CMK (cell line): ENCODE results near the gene PLG.
"Not testable (repeated sequence)": the region's sequence is repeated elsewhere in the genome, so short reads cannot be mapped to it uniquely, and the experiment has no call there.

Experiments used
- DNase-seq: peaks from one replicate; pipeline ENCODE4 v3.0.0-alpha.2; 2010; ENCODE audit warnings: low read depth

Gene PLG

GRCh38 chr6:160701918-160702680 is at the start of gene PLG:
TSS of gene PLG (plus strand) at chr6:160702244. CDS start at chr6:160702305, 61 bp downstream.
- DNase-seq, result not testable (repeated sequence)

DNA sequence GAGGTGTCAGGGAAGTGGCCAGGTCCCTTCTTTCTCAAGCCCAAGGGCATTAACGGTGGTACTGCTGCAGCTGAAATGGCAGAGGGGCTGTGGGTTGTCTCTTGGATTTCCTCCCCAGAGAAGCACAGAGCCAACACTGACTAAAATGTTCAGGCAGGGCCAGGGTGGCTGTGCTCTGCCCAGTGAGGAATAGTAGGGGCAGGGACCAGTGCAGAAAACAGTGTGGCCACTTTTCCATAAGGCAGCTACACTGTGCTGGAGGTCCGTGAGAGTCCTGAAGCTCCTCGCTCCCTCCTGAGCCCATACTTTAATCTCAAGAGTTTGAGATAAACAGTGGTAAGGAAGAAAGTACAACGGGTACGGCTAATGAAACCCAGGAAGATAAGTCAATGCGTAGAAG is 42.5 kb upstream of the PLG start:
- DNase-seq, result no peak

GRCh38 chr6:160661216-160661615 is 40.8 kb upstream of the PLG start:
- DNase-seq, result no peak

DNA sequence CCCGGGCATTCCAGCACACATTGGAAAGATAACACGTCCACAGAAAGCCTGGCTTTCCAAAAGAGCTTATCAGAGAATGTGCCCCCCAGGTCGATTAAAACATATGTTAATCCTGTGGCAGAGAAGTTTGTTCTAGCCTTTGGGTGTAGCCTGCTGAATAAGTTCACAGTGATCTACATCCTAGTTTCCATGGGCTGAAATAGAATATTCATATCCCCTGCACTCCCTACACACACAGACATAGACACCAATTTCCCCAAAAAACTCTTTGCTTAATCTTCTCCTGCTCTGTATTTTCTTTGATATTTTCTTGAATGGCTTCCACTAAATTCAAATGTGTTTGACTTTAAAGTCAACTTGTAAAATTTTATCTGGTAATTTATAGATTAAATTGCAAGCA is 39.6 kb upstream of the PLG start:
- no peak for DNase-seq

GRCh38 chr6:160662842-160663241 is 39.2 kb upstream of the PLG start:
- DNase-seq, result no peak

DNA sequence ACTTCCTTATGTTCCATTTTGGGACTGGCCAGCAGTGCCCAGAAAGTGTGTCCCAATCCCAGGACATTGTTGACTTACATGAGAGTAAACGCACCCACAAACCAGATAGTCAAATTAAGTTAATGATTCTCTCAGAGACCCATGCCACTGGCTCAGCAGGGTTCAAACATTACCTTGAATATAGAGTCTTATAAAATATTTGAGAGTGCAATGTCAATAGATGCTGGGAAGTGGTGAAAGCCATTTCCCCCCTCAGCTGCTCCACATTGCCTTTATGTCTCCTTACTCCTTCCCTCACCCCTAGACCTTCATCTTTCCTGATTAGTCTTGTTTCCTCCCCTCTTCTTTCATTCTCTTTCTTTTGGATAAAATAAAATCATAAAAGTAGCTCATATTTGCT is 37.8 kb upstream of the PLG start, which contains the start of gene LPA:
Gene LPA, minus strand, starts transcription at position 78 of the 400 bp plus-strand sequence. Its CDS starts 61 bp downstream, at position 17.
- not testable (repeated sequence) for DNase-seq

DNA sequence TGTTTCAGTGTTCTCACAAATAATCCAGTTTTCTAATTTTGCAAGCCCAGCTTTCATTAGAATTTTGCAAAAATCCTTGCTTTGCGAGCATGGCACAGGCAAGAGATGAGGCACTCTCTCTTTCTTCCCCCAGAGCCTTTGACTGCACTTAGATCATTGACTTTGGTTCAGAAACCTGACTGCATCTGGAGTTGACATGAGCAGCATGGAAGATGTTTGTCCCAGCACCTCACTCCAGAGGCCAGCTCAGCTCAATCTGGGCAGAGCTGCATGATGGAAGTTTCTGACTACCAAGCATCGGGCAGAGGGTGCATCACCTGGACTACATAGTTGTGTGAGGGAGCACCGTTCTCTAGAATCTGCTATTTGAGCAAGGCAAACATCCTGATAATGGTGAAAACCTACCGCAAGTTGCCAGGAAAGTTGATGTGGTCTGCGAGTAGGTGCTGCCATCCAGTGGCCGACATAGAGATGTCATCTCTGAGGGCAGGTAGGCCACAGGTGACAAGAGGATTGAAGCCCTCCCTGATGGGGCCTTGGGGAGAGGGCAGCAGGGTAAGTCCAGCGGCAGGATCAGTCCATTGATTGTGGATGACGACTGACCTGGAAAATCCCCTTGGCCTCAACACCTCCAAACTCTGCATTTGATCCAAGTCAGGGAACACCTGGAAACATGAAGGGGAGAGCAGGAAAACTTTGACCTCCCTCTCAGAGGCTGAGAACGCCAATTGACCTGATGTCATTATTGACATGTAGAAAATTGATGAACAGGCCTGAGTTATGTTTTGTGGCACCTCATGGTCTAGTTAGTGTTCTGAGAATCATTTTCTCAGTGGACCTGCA is 34.2 kb upstream of the PLG start:
- no peak for DNase-seq

- DNase-seq, result no peak
Observed at GRCh38 chr6:160668589-160668988, 33.5 kb upstream of the PLG start.

GRCh38 chr6:160676418-160676817 is 25.6 kb upstream of the PLG start:
- not testable (repeated sequence) for DNase-seq

- no peak for DNase-seq
Observed at GRCh38 chr6:160678230-160678629, 23.8 kb upstream of the PLG start.

GRCh38 chr6:160678744-160679401 is 23.2 kb upstream of the PLG start:
- DNase-seq, result no peak

DNA sequence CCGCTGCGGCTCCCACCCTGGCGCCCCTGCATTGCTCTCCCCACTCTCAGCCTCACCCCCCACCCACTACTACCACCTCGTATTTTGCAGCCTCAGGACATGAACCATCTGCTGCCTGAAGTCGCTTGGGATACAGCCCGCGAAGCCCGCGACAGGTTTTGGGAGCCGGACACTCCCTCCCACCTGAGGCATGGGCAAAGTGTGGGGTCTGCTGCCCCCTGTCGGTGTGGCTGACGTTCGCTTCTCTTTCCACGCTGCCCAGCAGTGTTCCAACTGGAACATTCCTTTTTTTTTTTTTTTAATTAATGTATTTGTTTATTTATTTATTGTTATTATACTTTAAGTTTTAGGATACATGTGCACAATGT is 22.7 kb upstream of the PLG start:
- no peak for DNase-seq

DNA sequence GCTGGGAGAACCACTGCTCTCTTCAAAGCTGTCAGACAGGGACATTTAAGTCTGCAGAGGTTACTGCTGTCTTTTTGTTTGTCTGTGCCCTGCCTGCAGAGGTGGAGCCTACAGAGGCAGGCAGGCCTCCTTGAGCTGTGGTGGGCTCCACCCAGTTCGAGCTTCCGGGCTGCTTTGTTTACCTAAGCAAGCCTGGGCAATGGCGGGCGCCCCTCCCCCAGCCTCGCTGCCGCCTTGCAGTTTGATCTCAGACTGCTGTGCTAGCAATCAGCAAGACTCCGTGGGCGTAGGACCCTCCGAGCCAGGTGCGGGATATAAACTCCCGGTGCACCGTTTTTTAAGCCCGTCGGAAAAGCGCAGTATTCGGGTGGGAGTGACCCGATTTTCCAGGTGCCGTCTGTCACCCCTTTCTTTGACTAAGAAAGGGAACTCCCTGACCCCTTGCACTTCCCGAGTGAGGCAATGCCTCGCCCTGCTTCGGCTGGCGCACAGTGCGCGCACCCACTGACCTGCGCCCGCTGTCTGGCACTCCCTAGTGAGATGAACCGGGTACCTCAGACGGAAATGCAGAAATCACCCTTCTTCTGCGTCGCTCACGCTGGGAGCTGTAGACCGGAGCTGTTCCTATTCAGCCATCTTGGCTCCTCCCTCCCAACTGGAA is 16.8 kb upstream of the PLG start:
- DNase-seq, result not testable (repeated sequence)

GRCh38 chr6:160685762-160686450 is 16.1 kb upstream of the PLG start:
- no peak for DNase-seq

DNA sequence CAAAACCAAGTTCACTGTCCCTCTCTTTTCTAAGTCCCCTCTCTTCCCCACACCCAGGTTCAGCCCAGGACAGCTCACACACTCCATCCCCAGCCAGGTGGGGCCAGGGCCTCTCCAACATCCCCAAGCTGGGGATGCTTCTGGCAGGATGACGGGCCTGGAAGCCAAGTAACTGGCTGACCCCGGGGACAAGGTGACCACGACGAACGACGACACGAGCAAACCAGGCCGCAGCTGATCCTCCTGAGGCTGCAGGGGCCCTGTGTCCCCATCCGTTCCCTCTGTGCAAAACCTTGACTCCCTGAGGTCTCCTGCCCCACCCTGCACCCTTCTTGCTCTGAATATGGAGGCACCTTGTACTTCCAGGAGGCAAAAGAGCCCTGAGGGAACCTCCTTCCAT is 11.6 kb upstream of the PLG start:
- DNase-seq, result no peak

DNA sequence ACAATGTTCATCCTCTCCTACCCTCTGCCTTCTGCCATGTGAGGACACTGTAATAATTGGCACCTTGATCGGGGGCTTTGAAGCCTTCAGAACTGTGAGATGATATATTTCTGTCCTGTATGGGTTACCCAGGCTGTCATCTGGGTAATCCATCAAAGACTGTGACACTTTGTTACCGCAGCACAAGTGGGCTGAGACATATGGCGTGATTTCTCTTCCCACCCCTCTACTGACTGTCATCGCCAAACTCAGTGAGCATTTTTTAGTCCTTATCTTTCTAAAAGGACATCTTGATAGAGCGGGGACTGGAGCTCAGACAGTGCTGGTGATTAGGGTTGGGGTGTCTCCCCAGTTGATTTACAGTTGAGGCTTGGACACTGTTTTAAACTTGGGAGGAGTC is 10.4 kb upstream of the PLG start:
- DNase-seq, result no peak

DNA sequence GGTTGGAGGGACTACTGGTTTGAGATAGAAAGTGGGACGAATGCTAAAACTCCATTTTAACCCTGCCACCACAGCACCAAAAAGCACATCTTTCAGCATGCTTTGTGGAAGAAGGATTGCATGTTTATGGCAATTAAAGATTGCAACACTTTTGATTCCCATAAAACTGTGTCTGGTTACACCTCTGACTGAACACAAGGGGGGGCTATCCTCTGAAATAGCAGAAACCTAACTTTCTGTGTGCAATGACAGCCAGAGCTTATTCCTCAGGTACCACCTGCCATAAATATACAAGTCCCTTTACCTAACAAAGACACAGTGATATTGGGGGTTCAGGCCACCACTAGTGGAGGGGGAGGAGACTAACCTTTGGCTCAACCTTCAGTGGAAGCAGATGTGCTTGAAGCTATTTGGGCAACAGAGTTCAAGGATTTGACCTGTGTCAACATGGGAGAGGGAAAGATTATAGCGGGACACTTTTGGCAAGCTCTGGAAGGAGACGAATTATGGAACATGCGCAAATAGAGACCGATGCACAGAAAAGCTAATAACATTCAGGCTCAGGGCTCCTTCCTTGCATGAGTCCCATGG is 9.6 kb upstream of the PLG start:
- DNase-seq, result no peak

DNA sequence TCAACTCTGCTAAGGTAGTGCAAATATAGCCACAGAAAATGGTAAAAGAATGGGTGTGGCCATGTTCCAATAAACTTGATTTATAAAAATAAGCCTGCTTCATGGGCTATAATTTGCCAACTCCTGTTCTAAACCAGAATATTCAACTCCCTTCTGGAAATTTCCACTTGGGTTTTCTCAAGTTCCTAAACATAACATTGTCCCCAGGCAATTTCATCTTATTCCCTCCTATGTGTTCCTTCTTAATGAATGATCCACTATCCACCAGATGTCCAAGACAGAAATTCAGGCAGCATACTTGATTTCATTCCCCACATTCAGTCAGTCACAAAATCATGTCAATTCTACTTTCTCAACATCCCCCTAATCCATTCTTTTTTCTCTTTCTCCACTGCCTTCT is 7.0 kb upstream of the PLG start:
- not testable (repeated sequence) for DNase-seq

DNA sequence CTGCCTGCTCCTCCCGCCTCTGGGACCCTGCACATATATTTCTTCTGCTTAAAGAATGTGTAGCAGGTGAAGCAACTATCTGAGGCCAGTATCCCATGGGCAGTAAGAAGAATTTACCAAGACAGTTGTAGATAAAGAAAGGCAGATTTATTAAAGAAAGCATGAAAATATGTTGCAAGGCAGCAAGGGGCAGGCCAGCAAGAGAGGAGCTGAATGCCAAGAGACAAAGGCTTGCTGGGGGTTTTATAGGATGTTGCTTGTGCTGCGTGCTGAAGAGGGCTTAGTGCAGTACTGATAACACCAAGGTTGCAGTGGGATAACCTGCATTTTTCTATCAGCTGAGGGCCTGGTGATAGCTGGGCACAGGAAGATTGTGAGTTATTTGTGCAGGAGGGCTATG is 6.4 kb upstream of the PLG start:
- DNase-seq, result not testable (repeated sequence)

GRCh38 chr6:160696884-160697283 is 5.2 kb upstream of the PLG start:
- not testable (repeated sequence) for DNase-seq

- DNase-seq, result no peak
Observed at GRCh38 chr6:160697826-160698225, 4.2 kb upstream of the PLG start.
